SK-N-SH treated with all-trans-retinoic acid at 6 μM for 48 hours (cell line): ENCODE results near the gene TRMT2B.

Source experiments
- ATAC-seq: fragments of 200-7000 bp; cut with Tn5 transposase; 3 replicates; pipeline ENCODE4 v1.9.1; 2020; ENCODE audit warnings: mild to moderate bottlenecking, moderate library complexity
- ARNTL ChIP-seq: fragments of 450-650 bp; formaldehyde crosslinking; IDR thresholded peaks from 2 replicates; pipeline ENCODE4 v1.5.0; 2020; ENCODE audit warnings: low read depth, mild to moderate bottlenecking, moderate library complexity, borderline replicate concordance
- BACH2 ChIP-seq: fragments of 250-450 bp; sonication (Bioruptor Pico); IDR thresholded peaks from 2 replicates; pipeline ENCODE4 v1.9.0; 2021; ENCODE audit warnings: mild to moderate bottlenecking, borderline replicate concordance
- CSDC2 ChIP-seq: fragments of 250-450 bp; sonication (Bioruptor Pico); IDR thresholded peaks from 2 replicates; pipeline ENCODE4 v1.5.0; 2020; ENCODE audit warnings: mild to moderate bottlenecking, moderate library complexity
- CSRNP3 ChIP-seq: fragments of 250-450 bp; sonication (Bioruptor Pico); IDR thresholded peaks from 2 replicates; pipeline ENCODE4 v1.5.1; 2021; ENCODE audit warnings: mild to moderate bottlenecking, moderate library complexity
- ESRRG ChIP-seq: fragments of 250-450 bp; sonication (Bioruptor Pico); IDR thresholded peaks from 2 replicates; pipeline ENCODE4 v1.6.1; 2021; ENCODE audit warnings: mild to moderate bottlenecking
- GLIS3 ChIP-seq: fragments of 250-450 bp; sonication (Bioruptor Pico); IDR thresholded peaks from 2 replicates; pipeline ENCODE4 v1.5.0; 2020; ENCODE audit warnings: mild to moderate bottlenecking, moderate library complexity
- ISL1 ChIP-seq: fragments of 250-450 bp; sonication (Bioruptor Pico); IDR thresholded peaks from 2 replicates; pipeline ENCODE4 v2.1.2; 2022; ENCODE audit warnings: mild to moderate bottlenecking, moderate library complexity
- OSR1 ChIP-seq: fragments of 250-450 bp; sonication (Bioruptor Pico); IDR thresholded peaks from 2 replicates; pipeline ENCODE4 v1.8.0; 2022; ENCODE audit warnings: moderate library complexity, mild to moderate bottlenecking, inconsistent platforms
- PATZ1 ChIP-seq: fragments of 250-450 bp; sonication (Bioruptor Pico); IDR thresholded peaks from 2 replicates; pipeline ENCODE4 v1.8.0; 2020; ENCODE audit warnings: mild to moderate bottlenecking, moderate library complexity, borderline replicate concordance
- POU6F1 ChIP-seq: fragments of 250-450 bp; sonication (Bioruptor Pico); IDR thresholded peaks from 2 replicates; pipeline ENCODE4 v1.8.0; 2021; ENCODE audit warnings: low read depth, mild to moderate bottlenecking, moderate library complexity, borderline replicate concordance
- PPARA ChIP-seq: fragments of 250-450 bp; sonication (Bioruptor Pico); IDR thresholded peaks from 2 replicates; pipeline ENCODE4 v1.5.0; 2020; ENCODE audit warnings: mild to moderate bottlenecking, borderline replicate concordance
- RARB ChIP-seq: fragments of 250-450 bp; sonication (Bioruptor Pico); IDR thresholded peaks from 2 replicates; pipeline ENCODE4 v1.8.0; 2021; ENCODE audit warnings: mild to moderate bottlenecking, moderate library complexity
- TCF4 ChIP-seq: fragments of 250-450 bp; sonication (Bioruptor Pico); IDR thresholded peaks from 2 replicates; pipeline ENCODE4 v1.8.0; 2021; ENCODE audit warnings: mild to moderate bottlenecking, moderate library complexity, borderline replicate concordance
- TOX ChIP-seq: fragments of 250-450 bp; sonication (Bioruptor Pico); IDR thresholded peaks from 2 replicates; pipeline ENCODE4 v1.8.0; 2021; ENCODE audit warnings: mild to moderate bottlenecking, moderate library complexity, borderline replicate concordance
- ZC3H10 ChIP-seq: fragments of 250-450 bp; sonication (Bioruptor Pico); IDR thresholded peaks from 2 replicates; pipeline ENCODE4 v1.5.1; 2021; ENCODE audit warnings: mild to moderate bottlenecking, moderate library complexity
- ZFP3 ChIP-seq: fragments of 250-450 bp; sonication (Bioruptor Pico); IDR thresholded peaks from 2 replicates; pipeline ENCODE4 v1.5.0; 2020; ENCODE audit warnings: mild to moderate bottlenecking, moderate library complexity
- ZFP30 ChIP-seq: fragments of 450-650 bp; formaldehyde crosslinking; IDR thresholded peaks from 2 replicates; pipeline ENCODE4 v1.5.0; 2022; ENCODE audit warnings: mild to moderate bottlenecking, moderate library complexity
- ZNF565 ChIP-seq: fragments of 450-650 bp; formaldehyde crosslinking; conservative IDR thresholded peaks from 2 replicates; pipeline ENCODE4 v1.5.0; 2020; ENCODE audit warnings: low read depth, mild to moderate bottlenecking, moderate library complexity
- ZNF70 ChIP-seq: fragments of 450-650 bp; formaldehyde crosslinking; IDR thresholded peaks from 2 replicates; pipeline ENCODE4 v1.5.0; 2020; ENCODE audit warnings: mild to moderate bottlenecking, moderate library complexity
- ZNF8 ChIP-seq: fragments of 450-650 bp; formaldehyde crosslinking; IDR thresholded peaks from 2 replicates; pipeline ENCODE4 v1.5.0; 2020; ENCODE audit warnings: mild to moderate bottlenecking, moderate library complexity
- TF ChIP-seq, protein P1 (sequence below): fragments of 250-450 bp; sonication (Bioruptor Pico); IDR thresholded peaks from 2 replicates; pipeline ENCODE4 v1.5.1; 2020; ENCODE audit warnings: low read depth, mild to moderate bottlenecking, moderate library complexity
- TF ChIP-seq, protein P2 (sequence below): fragments of 250-450 bp; sonication (Bioruptor Pico); IDR thresholded peaks from 2 replicates; pipeline ENCODE4 v1.5.0; 2020; ENCODE audit warnings: mild to moderate bottlenecking, moderate library complexity

TRMT2B gene

DNA sequence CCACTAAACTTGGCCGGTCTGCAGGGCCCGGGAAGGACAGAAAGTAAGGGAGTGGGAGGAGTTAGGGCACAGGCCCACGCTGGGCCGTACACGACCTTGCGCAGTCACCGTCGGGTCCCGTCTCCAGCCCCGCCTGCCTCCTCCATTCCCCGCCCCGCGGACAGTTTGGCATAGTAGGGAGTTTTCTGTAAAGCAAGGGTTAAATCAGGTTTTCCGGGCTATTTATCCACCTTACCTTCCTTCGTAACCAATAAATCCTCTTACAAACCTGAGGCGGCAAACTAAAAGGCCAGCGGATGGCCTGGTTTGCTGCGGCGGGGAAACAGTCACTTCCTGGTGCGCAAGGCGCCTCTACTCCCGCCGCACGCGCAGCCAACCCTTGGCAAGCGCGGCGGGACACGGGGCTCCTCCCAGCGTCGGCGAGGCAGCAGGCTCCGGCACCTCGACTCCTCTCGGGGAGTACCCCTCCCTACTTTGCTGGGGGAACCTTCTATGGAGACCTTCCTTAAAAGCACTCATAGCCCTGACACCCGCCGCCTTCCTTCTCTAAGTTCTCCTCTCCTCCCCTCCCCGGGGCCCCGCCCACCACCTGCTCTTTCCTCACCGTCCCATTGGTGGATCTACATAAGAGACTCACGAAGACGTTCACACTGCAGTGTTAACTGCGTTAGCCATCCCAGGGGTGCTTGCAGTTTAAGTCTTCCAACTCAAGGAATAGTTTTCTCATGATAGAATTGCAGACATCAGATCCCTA, at the start of gene TRMT2B:
Gene TRMT2B (minus strand): TSS at position 563 of the 754 bp plus-strand sequence. CDS start 9,822 bp downstream, outside the sequence.
- peak; percentile 95 for ATAC-seq
- TF ChIP-seq ZNF8 (CRISPR knock-in tag) = no peak
- no peak for TF ChIP-seq TOX (CRISPR knock-in tag)
- TF ChIP-seq PPARA = no peak
- TF ChIP-seq ARNTL (CRISPR knock-in tag) = no peak
- no peak for TF ChIP-seq ESRRG (CRISPR knock-in tag)
- no peak for TF ChIP-seq BACH2 (CRISPR knock-in tag)
- TF ChIP-seq PATZ1 = no peak
- TF ChIP-seq ISL1 = no peak
- TF ChIP-seq ZC3H10 (CRISPR knock-in tag) = no peak
- TF ChIP-seq RARB (CRISPR knock-in tag) = no peak
- TF ChIP-seq POU6F1 = no peak
- no peak for TF ChIP-seq ZNF565 (CRISPR knock-in tag)
- TF ChIP-seq CSRNP3 = no peak
- no peak for TF ChIP-seq OSR1
- no peak for TF ChIP-seq ZNF70
- TF ChIP-seq ZFP30 (CRISPR knock-in tag) = no peak
- no peak for TF ChIP-seq CSDC2 (CRISPR knock-in tag)
- no peak for TF ChIP-seq GLIS3
- TF ChIP-seq, protein P1, sequence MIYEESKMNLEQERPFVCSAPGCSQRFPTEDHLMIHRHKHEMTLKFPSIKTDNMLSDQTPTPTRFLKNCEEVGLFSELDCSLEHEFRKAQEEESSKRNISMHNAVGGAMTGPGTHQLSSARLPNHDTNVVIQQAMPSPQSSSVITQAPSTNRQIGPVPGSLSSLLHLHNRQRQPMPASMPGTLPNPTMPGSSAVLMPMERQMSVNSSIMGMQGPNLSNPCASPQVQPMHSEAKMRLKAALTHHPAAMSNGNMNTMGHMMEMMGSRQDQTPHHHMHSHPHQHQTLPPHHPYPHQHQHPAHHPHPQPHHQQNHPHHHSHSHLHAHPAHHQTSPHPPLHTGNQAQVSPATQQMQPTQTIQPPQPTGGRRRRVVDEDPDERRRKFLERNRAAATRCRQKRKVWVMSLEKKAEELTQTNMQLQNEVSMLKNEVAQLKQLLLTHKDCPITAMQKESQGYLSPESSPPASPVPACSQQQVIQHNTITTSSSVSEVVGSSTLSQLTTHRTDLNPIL (CRISPR knock-in tag) = no peak

DNA sequence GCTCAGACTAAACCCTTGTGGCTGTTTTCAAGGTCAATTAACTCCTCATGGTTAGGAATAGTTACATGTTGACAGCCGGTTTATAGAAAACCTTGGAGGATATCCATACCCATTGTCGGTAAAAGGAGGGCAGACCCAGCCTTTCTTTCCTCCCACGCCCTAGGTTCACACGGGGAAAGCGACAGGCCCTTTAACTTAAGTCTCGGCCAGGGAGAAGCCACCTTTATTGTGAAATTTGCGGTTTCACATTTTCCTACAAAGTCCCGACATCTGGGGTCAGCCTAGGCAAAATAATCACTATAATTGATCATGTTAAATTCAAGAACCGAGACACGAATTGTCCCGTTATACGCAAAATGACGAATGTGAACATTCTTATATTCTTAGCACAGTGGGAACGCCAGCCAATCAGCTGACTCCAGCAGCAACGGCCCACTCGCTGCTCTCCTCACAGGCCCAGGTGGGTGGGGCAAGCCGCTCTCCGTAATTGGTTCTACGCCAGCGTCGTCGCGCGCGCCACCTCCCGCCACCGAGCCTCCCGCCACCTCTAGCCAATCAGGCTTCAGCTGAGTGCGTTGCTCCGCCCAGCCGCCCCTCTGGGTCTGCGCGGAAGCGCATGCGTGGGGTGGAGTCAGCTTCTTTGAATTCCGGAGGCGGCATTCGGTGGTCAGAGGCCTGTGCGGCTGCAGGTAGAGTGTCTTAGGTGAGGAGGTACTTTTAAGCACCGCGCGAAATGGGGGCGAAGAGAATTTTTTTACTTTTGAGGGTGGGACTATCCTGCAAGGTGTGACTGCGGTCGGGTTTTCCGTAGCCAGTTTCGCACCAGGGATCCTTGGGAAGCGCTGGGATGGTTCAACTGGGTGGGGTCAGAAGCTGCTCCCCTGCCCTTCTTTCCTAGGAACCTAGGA, 45.9 kb upstream of the TRMT2B start, which contains the start of gene CENPI:
Gene CENPI (plus strand): TSS at position 659 of the 908 bp plus-strand sequence. CDS start 2,867 bp downstream, outside the sequence.
- TF ChIP-seq ZNF70 = no peak
- no peak for TF ChIP-seq GLIS3
- no peak for TF ChIP-seq OSR1
- TF ChIP-seq, protein P2, sequence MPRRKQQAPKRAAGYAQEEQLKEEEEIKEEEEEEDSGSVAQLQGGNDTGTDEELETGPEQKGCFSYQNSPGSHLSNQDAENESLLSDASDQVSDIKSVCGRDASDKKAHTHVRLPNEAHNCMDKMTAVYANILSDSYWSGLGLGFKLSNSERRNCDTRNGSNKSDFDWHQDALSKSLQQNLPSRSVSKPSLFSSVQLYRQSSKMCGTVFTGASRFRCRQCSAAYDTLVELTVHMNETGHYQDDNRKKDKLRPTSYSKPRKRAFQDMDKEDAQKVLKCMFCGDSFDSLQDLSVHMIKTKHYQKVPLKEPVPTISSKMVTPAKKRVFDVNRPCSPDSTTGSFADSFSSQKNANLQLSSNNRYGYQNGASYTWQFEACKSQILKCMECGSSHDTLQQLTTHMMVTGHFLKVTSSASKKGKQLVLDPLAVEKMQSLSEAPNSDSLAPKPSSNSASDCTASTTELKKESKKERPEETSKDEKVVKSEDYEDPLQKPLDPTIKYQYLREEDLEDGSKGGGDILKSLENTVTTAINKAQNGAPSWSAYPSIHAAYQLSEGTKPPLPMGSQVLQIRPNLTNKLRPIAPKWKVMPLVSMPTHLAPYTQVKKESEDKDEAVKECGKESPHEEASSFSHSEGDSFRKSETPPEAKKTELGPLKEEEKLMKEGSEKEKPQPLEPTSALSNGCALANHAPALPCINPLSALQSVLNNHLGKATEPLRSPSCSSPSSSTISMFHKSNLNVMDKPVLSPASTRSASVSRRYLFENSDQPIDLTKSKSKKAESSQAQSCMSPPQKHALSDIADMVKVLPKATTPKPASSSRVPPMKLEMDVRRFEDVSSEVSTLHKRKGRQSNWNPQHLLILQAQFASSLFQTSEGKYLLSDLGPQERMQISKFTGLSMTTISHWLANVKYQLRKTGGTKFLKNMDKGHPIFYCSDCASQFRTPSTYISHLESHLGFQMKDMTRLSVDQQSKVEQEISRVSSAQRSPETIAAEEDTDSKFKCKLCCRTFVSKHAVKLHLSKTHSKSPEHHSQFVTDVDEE (CRISPR knock-in tag) = no peak
- no peak for TF ChIP-seq ARNTL (CRISPR knock-in tag)
- TF ChIP-seq TCF4 (CRISPR knock-in tag) = no peak
- no peak for TF ChIP-seq ISL1
- no peak for TF ChIP-seq PPARA
- TF ChIP-seq, protein P1 (CRISPR knock-in tag) = no peak
- TF ChIP-seq ZFP3 = no peak
- TF ChIP-seq ESRRG (CRISPR knock-in tag) = no peak
- TF ChIP-seq ZNF565 (CRISPR knock-in tag) = no peak
- ATAC-seq = peak; percentile 98
